Sigmoid colon (tissue), 7 donors: ENCODE data around the gene IGSF9B. TPM values are rescaled to one million over a fixed set of nuclear protein-coding genes. Genes with fewer than 3 reads are reported as not detected.

Experiments
- DNase-seq: peaks from one replicate; pipeline ENCODE4 v3.0.0-alpha.2; 2019
- H3K27ac ChIP-seq, 4 donors: fragments of 200-600 bp; sonication (generic); one replicate each; pipeline ENCODE4 v1.5.1; 2016 to 2019; ENCODE audit warnings: mild to moderate bottlenecking in 1 of 4
- H3K27me3 ChIP-seq, 3 donors: fragments of 200-600 bp; sonication (generic); one replicate each; pipeline ENCODE4 v1.5.1; 2019; ENCODE audit warnings: mild to moderate bottlenecking in 1 of 3
- H3K36me3 ChIP-seq, 4 donors: fragments of 200-600 bp; sonication (generic); one replicate each; pipeline ENCODE4 v1.5.1; 2016 to 2019
- H3K4me1 ChIP-seq, 4 donors: fragments of 200-600 bp; sonication (generic); one replicate each; pipeline ENCODE4 v1.5.1; 2017 to 2019
- H3K4me3 ChIP-seq, 4 donors: fragments of 200-600 bp; sonication (generic); one replicate each; pipeline ENCODE4 v1.5.1; 2017 to 2019; ENCODE audit warnings: mild to moderate bottlenecking in 2 of 4, moderate library complexity in 1 of 4
- H3K9me3 ChIP-seq, 4 donors: fragments of 200-600 bp in 3 of 4; sonication (generic) in 3 of 4; one replicate each; pipeline versions ENCODE4 v1.5.1 to v1.6.1; 2013 to 2019
- EP300 ChIP-seq, 4 donors: sonication (generic); formaldehyde crosslinking; IDR thresholded peaks; one replicate each; pipeline ENCODE4 v1.6.1; 2017; ENCODE audit warnings: antibody characterized with exemption in 4 of 4
- POLR2A ChIP-seq, 2 donors: fragments of 450-650 bp; IDR thresholded peaks; one replicate each; pipeline ENCODE4 v1.6.1; 2016; ENCODE audit warnings: antibody characterized with exemption in 2 of 2, mild to moderate bottlenecking in 2 of 2, moderate library complexity in 2 of 2
- POLR2AphosphoS5 ChIP-seq, 4 donors: sonication (generic); formaldehyde crosslinking; IDR thresholded peaks; one replicate each; pipeline ENCODE4 v1.6.1; 2017; ENCODE audit warnings: antibody characterized with exemption in 4 of 4
- WGBS, 2 donors: extraction: QIAGEN DNeasy Blood & Tissue Kit; methylation state at CpG; one replicate each; pipeline ENCODE4 v1.1.7; 2013; 5-methylcytosine and 5-hydroxymethylcytosine counted together
- intact Hi-C: fragments of 100-400 bp; cut with DNase I; formaldehyde crosslinking; loops from one replicate; pipeline ENCODE4 v1.15.1; 2023
- polyA plus RNA-seq, 3 donors: library from polyadenylated mRNA; stranded (reverse); fragments of 200-250 nt; gene quantifications; one replicate each; pipeline ENCODE4 v1.2.3, GENCODE V29; 2013
- total RNA-seq, 4 donors: library from RNA; depleted of rRNA; stranded (reverse); fragments of >200 nt; gene quantifications; one replicate each; pipeline ENCODE4 v1.1.0, GENCODE V29; 2016
- TF ChIP-seq, protein P1 (sequence below), 4 experiments: fragments of 450-650 bp in 3 of 4; fragments of 200-600 bp in 1 of 4; IDR thresholded peaks; one replicate each; pipeline ENCODE4 v1.5.1; 2016 to 2019; ENCODE audit warnings: antibody characterized with exemption in 4 of 4, mild to moderate bottlenecking in 3 of 4, moderate library complexity in 2 of 4
- donor health status: healthy with polysubstance abuse.
- donor health status: Bipolar disorder and iron deficiency.
- donor health status: healthy.

Gene IGSF9B
- total and polyA plus RNA-seq, 7 donors = under 0.01 to 53.7 (median 14.8) TPM; not detected in 1

DNA sequence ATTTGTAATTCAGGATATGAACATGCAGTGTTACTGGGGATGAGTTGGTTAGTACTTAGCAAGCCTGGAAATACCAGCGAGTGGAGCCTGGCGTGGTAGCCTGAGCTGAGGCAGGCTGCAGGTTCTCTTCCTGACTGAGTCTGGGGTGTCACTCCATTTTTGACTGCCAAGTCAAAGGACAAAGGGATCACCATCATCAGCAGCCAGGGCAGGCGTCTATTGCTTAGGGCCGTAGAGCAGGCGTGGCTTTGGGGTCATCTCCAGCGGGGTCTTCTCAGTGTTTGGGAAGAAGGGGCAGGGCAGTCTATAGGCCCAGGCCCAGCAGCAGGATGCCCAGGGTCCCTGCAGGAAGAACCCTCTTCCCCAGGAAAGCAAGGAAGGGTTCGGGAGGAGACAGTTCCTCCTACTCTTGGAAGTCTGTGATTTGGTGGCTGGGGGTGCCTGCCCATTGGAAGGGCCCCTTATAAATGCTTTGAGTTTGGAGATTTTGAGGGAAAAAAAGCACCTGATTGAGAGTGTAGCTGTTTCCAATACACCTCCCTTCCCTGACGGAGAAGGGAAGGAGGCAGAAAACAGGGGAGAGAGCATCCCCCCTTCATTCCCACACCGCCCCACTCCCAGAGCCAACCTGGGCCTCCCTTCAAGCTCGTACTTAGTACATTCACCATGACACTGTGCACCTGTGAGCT is 60.0 kb downstream of the IGSF9B start:
- no peak for TF ChIP-seq POLR2AphosphoS5 (IDR thresholded peaks at IDR 0.05)
- TF ChIP-seq, protein P1, sequence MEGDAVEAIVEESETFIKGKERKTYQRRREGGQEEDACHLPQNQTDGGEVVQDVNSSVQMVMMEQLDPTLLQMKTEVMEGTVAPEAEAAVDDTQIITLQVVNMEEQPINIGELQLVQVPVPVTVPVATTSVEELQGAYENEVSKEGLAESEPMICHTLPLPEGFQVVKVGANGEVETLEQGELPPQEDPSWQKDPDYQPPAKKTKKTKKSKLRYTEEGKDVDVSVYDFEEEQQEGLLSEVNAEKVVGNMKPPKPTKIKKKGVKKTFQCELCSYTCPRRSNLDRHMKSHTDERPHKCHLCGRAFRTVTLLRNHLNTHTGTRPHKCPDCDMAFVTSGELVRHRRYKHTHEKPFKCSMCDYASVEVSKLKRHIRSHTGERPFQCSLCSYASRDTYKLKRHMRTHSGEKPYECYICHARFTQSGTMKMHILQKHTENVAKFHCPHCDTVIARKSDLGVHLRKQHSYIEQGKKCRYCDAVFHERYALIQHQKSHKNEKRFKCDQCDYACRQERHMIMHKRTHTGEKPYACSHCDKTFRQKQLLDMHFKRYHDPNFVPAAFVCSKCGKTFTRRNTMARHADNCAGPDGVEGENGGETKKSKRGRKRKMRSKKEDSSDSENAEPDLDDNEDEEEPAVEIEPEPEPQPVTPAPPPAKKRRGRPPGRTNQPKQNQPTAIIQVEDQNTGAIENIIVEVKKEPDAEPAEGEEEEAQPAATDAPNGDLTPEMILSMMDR (IDR thresholded peaks at IDR 0.05) = no peak
- intact Hi-C loops = no loop called here
- H3K4me1 ChIP-seq = peaks cover 0 to 10% (median 9%) of the 10 kb centered on the region in 4 donors

DNA sequence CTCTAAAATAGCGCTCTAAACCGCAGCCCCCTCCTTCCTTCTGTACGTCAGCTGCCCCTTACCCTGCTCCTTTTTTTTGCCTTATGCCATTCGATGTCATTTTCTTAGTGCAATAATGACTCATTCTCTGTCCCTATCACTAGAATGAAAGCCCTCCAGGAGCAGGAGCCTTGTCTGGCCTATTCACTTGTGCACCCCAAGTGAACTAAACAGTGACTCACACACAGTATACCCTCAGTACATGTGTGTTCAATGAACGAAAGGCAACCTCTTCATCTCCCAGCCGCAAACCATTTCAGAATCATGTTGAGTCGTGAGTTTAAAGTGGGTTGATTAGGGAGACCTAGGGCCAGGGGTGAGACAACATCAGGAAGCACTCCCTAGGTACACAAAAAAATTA is 60.7 kb downstream of the IGSF9B start:
- Histone ChIP-seq H3K27ac (no peak overlapping the region), H3K27me3 (no peaks in the 10 kb centered on the region), H3K4me3 (no peak overlapping the region), H3K4me1 (peaks cover 0 to 10% (median 9%) of the 10 kb centered on the region in 4 donors), H3K9me3 (no peaks in the 10 kb centered on the region), H3K36me3 (peaks cover 0 to 29% (median 7%) of the 10 kb centered on the region in 4 donors)
- WGBS, 2 donors = 79 to 86% methylated on average over 7 of the region's 7 CpGs
- intact Hi-C loops = no loop called here
- no peak for TF ChIP-seq POLR2AphosphoS5 (IDR thresholded peaks at IDR 0.05)
- TF ChIP-seq EP300 (IDR thresholded peaks at IDR 0.05) = no peak
- no peak for TF ChIP-seq POLR2A (IDR thresholded peaks at IDR 0.05)
- TF ChIP-seq, protein P1 (IDR thresholded peaks at IDR 0.05) = no peak
- no peak for DNase-seq

More for the DNA sequence above, 60.0 kb downstream of the IGSF9B start:
- Histone ChIP-seq H3K27me3 (no peaks in the 10 kb centered on the region), H3K27ac (no peak overlapping the region), H3K9me3 (no peaks in the 10 kb centered on the region), H3K4me3 (no peak overlapping the region), H3K36me3 (peaks cover 0 to 34% (median 7%) of the 10 kb centered on the region in 4 donors)
- peak; percentile 32 for DNase-seq
- 92 to 94% methylated on average over 10 of the region's 10 CpGs for WGBS, 2 donors

DNA sequence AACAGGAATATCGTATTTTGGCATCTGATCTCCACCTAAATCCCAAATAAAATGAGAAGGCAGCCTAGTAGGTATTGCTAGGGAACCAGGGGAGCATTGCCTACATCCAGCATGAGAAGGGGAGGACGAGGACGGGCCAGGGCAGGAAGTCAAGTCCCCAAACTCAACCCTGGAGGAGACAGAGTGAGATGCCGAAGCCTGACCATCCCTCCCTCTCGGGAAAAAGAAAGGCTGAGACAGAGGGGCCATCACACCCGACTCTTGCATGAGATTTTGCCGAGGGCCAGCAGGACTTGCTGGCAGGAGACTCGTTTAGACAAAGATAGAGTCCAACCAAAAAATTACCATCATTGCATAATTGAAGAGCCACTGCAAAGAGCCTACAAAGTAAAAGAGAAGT is 61.2 kb downstream of the IGSF9B start:
- DNase-seq = peak; percentile 34
- peak overlapping the region in 1 of 4 donors; percentile 63 for H3K27ac ChIP-seq
- 51 to 68% methylated on average over 8 of the region's 8 CpGs for WGBS, 2 donors
- no peak overlapping the region for H3K4me3 ChIP-seq
- peaks cover 0 to 24% (median 5%) of the 10 kb centered on the region in 4 donors for H3K36me3 ChIP-seq
- H3K4me1 ChIP-seq = peaks cover 0 to 10% (median 9%) of the 10 kb centered on the region in 4 donors
- intact Hi-C loops = no loop called here
- TF ChIP-seq EP300 (IDR thresholded peaks at IDR 0.05) (no peak), POLR2AphosphoS5 (IDR thresholded peaks at IDR 0.05) (no peak), POLR2A (IDR thresholded peaks at IDR 0.05) (no peak)
- no peaks in the 10 kb centered on the region for H3K9me3 ChIP-seq
- no peaks in the 10 kb centered on the region for H3K27me3 ChIP-seq

DNA sequence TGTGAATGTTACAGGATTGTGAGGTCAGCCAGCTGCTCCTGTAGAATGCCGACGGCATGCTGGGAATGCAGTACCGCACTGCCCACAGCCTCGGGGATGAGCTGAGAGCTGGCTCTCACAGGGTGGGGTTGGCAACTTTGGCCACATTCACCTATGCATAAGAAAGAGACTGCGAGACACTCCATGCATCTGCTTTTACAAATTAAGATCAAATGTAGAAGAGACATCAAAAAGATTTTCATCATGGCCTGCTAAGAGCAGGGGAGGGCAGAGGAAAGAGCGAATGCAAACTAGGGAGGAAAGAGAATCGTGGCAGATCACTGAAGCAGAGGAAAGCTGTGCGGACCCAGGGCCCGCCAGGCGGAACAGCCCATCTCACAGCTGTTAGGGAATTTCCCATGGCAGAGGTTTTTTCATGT is 61.7 kb downstream of the IGSF9B start:
- Histone ChIP-seq H3K4me1 (peaks cover 0 to 10% (median 9%) of the 10 kb centered on the region in 4 donors), H3K9me3 (no peaks in the 10 kb centered on the region), H3K4me3 (no peak overlapping the region), H3K27ac (peak overlapping the region in 1 of 4 donors; percentile 63), H3K36me3 (peaks cover 0 to 19% (median 3%) of the 10 kb centered on the region in 4 donors), H3K27me3 (no peaks in the 10 kb centered on the region)
- TF ChIP-seq, protein P1 (IDR thresholded peaks at IDR 0.05) = no peak
- TF ChIP-seq EP300 (IDR thresholded peaks at IDR 0.05) = no peak
- no peak for TF ChIP-seq POLR2A (IDR thresholded peaks at IDR 0.05)
- TF ChIP-seq POLR2AphosphoS5 (IDR thresholded peaks at IDR 0.05) = no peak
- DNase-seq = peak; percentile 54
- intact Hi-C loops = no loop called here
- 46 to 76% methylated on average over 10 of the region's 10 CpGs for WGBS, 2 donors

DNA sequence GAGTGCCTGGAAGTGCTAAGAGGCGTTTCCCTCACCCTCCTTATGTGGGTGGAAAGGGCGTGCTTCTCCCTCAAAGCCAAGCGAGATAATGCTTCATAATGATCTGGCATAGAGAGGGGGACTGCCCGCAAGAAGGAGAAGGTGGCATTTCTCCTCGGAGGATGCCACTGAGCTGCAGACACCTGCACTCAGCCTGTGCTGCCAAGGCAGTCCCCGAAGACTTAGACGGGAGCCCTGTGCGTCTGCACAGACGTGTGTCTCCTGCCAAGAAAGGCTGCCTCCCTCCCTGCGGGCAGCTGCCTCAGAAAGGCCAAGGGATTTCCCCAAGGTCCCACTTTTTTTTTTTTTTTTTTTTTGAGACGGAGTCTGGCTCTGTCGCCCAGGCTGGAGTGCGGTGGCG is 63.4 kb downstream of the IGSF9B start:
- Histone ChIP-seq H3K4me1 (peaks cover 0 to 10% (median 9%) of the 10 kb centered on the region in 4 donors), H3K36me3 (peaks cover 0 to 5% (median 2%) of the 10 kb centered on the region in 4 donors), H3K27me3 (no peaks in the 10 kb centered on the region), H3K27ac (no peak overlapping the region), H3K9me3 (no peaks in the 10 kb centered on the region), H3K4me3 (no peak overlapping the region)
- TF ChIP-seq EP300 (IDR thresholded peaks at IDR 0.05) (no peak), POLR2AphosphoS5 (IDR thresholded peaks at IDR 0.05) (no peak), POLR2A (IDR thresholded peaks at IDR 0.05) (no peak)
- TF ChIP-seq, protein P1 (IDR thresholded peaks at IDR 0.05) = no peak
- 63 to 78% methylated on average over 14 of the region's 14 CpGs for WGBS, 2 donors
- peak; percentile 33 for DNase-seq
- intact Hi-C loops = no loop called here
